ENCODE data around the gene PUM2. TPM values are rescaled to one million over a fixed set of nuclear protein-coding genes. Genes with fewer than 3 reads are reported as not detected.

PUM2 gene
- total RNA-seq, 1 experiment from 2014 or later, result 105 TPM

DNA sequence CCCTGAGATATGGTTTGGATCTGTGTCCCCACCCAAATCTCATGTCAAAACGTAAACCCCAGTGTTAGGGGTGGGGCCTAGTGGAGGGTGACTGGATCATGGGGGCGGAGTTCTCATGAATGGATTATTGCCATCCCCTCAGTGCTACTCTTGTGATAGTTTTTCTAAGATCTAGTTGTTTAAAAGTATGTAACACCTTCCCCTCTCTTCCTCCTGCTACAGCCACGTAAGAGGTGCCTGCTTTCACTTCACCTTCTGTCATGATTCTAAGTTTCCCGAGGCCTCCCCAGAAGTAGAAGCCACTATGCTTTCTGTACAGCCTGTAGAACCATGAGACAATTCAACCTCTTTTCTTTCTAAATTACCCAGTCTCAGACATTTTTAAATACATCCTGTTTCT lies 16.9 kb downstream of the PUM2 start:
- no peak overlapping the region for H2AFZ ChIP-seq (ENCODE audit: low read depth, low read length, poor library complexity, severe bottlenecking)
- DNase-seq (ENCODE audit: low read depth, low spot score) (no peak), ATAC-seq (no peak)
- RAD21 ChIA-PET (ENCODE audit: low non-redundant PET in 1 of 2, low total read pairs in 2 of 2, uncharacterized antibody in 2 of 2, unreplicated experiment in 2 of 2), result no interaction called here
- intact Hi-C loops (cut with micrococcal nuclease), result no loop called here
- H3K9me2 ChIP-seq (ENCODE audit: insufficient read depth), result no peaks in the 10 kb centered on the region
- no peaks in the 10 kb centered on the region for H3K4me1 ChIP-seq (ENCODE audit: control insufficient read depth in 1 of 2, insufficient read depth in 2 of 2, low read length in 2 of 2)
- H3K9me3 ChIP-seq (ENCODE audit: control insufficient read depth in 1 of 2, insufficient read depth in 1 of 2, low read depth in 1 of 2, low read length in 2 of 2), result no peaks in the 10 kb centered on the region
- POLR2A ChIA-PET, result no interaction called here
- CTCF ChIA-PET, result interaction anchor here (0.9 kb wide), 1 partner anchor 41 kb away, joined by 3 read pairs; no protein-coding TSS in a partner anchor
- peaks cover 65% of the 10 kb centered on the region for H4K20me1 ChIP-seq (ENCODE audit: insufficient read depth)
- H3K36me3 ChIP-seq (ENCODE audit: control insufficient read depth in 1 of 2, insufficient read depth in 2 of 2, low read length in 2 of 2), result no peaks in the 10 kb centered on the region
- H3K79me2 ChIP-seq (ENCODE audit: insufficient read depth, low read length), result peaks cover 100% of the 10 kb centered on the region
- H3K4me2 ChIP-seq (ENCODE audit: low read length), result no peak overlapping the region
- no peaks in the 10 kb centered on the region for H3K27me3 ChIP-seq (ENCODE audit: insufficient read depth, low read length)
- H3K27ac ChIP-seq (ENCODE audit: low read depth, low read length), result no peak overlapping the region
- no peak overlapping the region for H3K9ac ChIP-seq (ENCODE audit: low read length)
- no peak overlapping the region for H3K4me3 ChIP-seq (replicated peaks in 1 of 2; ENCODE audit: low read depth in 1 of 2, low read length in 2 of 2)
- no TSS peak for BruUV-seq (replicated peaks)
- no peak for TF ChIP-seq ZNF274 (IDR thresholded peaks at IDR 0.05; ENCODE audit: low read depth, low read length)
- TF ChIP-seq ELF1 (IDR thresholded peaks at IDR 0.05; ENCODE audit: borderline replicate concordance, low read depth), result no peak
- no peak for TF ChIP-seq EZH2phosphoT487 (IDR thresholded peaks at IDR 0.05; ENCODE audit: borderline replicate concordance)
- TF ChIP-seq, protein P1, sequence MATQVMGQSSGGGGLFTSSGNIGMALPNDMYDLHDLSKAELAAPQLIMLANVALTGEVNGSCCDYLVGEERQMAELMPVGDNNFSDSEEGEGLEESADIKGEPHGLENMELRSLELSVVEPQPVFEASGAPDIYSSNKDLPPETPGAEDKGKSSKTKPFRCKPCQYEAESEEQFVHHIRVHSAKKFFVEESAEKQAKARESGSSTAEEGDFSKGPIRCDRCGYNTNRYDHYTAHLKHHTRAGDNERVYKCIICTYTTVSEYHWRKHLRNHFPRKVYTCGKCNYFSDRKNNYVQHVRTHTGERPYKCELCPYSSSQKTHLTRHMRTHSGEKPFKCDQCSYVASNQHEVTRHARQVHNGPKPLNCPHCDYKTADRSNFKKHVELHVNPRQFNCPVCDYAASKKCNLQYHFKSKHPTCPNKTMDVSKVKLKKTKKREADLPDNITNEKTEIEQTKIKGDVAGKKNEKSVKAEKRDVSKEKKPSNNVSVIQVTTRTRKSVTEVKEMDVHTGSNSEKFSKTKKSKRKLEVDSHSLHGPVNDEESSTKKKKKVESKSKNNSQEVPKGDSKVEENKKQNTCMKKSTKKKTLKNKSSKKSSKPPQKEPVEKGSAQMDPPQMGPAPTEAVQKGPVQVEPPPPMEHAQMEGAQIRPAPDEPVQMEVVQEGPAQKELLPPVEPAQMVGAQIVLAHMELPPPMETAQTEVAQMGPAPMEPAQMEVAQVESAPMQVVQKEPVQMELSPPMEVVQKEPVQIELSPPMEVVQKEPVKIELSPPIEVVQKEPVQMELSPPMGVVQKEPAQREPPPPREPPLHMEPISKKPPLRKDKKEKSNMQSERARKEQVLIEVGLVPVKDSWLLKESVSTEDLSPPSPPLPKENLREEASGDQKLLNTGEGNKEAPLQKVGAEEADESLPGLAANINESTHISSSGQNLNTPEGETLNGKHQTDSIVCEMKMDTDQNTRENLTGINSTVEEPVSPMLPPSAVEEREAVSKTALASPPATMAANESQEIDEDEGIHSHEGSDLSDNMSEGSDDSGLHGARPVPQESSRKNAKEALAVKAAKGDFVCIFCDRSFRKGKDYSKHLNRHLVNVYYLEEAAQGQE (IDR thresholded peaks at IDR 0.05; ENCODE audit: low read depth), result no peak
- TF ChIP-seq, protein P2, sequence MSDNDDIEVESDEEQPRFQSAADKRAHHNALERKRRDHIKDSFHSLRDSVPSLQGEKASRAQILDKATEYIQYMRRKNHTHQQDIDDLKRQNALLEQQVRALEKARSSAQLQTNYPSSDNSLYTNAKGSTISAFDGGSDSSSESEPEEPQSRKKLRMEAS (IDR thresholded peaks at IDR 0.05), result no peak
- no peak for TF ChIP-seq YY1 (IDR thresholded peaks at IDR 0.05; ENCODE audit: extremely low read depth, insufficient replicate concordance, low read depth, low read length)
- TF ChIP-seq CTCF (IDR thresholded peaks at IDR 0.05 in 2 of 3, conservative IDR thresholded peaks at IDR 0.05 in 1 of 3; ENCODE audit: borderline replicate concordance in 1 of 3, insufficient read depth in 1 of 3, low read depth in 2 of 3, low read length in 2 of 3), result no peak
- TF ChIP-seq RAD21 (IDR thresholded peaks at IDR 0.05; ENCODE audit: low read depth), result no peak
- no peak for TF ChIP-seq CEBPB (IDR thresholded peaks at IDR 0.05; ENCODE audit: low read depth)
- TF ChIP-seq ZFX (IDR thresholded peaks at IDR 0.05), result no peak

Measured in HCT116 (cell line).